H4 (cell line): Measurements from ENCODE around the gene TMEM74B. TPM values are rescaled to one million over a fixed set of nuclear protein-coding genes. Genes with fewer than 3 reads are reported as not detected.
A peak's percentile ranks its signal among the peaks of the same experiment; 100 is the strongest.
"Not testable (repeated sequence)": the region's sequence is repeated elsewhere in the genome, so short reads cannot be mapped to it uniquely, and the experiment has no call there.

Experiments used
- DNase-seq: peaks from one replicate; pipeline ENCODE4 v3.0.0-alpha.2; 2015; ENCODE audit warnings: low spot score
- total RNA-seq: library from RNA; depleted of rRNA; stranded (reverse); fragments of >200 nt; shearing (Covaris generic); gene quantifications from 2 replicates; pipeline ENCODE4 v1.2.3, GENCODE V29; 2014

TMEM74B gene
- total RNA-seq, 1 experiment from 2014 or later = 0.52 TPM

DNA sequence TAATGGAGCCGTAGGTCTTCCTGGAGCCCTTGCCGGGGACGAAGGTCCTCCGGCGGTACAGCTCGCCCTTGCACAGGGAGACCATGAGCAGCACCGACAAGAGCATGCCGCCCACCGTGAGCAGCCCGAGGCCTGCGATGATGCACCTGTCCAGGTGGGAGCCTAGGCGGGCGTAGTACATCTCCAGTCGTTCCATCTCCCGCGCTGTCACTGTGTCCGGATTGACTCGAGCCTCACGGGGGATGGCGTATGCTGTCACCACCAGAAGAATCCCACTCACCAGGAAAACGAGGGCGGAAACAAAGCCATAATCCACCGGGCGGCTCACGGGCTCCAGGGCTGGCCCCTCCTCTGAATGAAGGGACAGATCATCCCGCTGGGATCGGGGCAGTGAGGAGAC lies 3.8 kb downstream of the TMEM74B start:
- DNase-seq = no peak

DNA sequence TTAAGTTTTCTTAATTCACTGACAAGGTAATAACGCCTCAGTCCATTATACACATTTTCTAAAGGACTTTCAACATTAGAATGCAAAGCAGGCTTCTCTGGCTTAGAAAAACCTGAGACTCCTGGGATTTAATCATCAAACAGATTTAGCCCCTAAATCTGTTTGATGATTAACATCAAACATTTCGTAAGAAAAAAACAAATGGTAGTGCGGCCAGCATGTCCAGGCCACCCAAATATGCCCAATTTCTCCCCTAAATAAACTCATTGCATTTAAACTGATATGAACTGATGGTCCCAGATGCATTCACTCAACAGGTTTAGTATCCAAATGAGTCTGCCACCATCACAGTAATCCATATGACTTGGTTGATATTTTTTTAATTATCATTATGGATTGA lies 6.2 kb downstream of the TMEM74B start:
- DNase-seq = no peak

DNA sequence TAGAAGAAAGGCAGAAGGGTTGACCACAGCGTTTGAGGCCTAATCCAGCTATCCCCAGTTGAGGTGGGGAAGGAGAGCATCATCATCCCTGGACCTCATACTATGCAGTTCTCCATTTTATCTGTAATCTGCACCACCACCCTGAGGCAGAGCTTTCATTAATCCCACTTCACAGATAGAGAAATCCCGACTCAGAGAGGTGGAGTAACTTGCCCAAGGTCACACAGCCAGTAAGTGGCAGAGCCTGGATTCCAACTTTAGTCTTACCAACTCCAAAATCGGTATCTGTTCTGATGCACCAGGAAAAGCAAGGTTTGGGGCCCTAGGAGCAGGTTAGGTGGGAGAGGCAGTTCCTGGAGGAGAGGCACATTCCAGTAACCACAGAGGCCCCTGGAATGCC lies 6.7 kb downstream of the TMEM74B start:
- DNase-seq = no peak

DNA sequence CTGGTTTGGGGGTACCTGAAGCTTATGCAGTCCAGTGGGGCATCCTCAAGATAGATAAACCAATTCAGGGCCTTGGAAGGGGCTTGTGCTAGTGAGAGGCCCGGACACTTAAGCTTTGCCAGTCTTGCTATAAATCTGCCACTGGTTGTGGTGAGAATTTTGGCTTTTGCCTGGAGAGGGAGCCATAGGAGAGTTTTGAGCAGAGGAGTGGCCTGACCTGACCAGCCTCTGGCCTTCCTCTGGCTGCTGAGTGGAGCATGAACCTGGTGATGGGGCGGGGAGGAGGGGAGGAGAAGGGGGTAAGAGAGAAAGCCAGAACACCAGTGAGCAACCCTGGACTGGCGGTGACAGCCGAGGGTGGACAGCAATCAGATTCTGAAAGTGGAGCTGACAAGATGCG lies 7.1 kb downstream of the TMEM74B start:
- no peak for DNase-seq

DNA sequence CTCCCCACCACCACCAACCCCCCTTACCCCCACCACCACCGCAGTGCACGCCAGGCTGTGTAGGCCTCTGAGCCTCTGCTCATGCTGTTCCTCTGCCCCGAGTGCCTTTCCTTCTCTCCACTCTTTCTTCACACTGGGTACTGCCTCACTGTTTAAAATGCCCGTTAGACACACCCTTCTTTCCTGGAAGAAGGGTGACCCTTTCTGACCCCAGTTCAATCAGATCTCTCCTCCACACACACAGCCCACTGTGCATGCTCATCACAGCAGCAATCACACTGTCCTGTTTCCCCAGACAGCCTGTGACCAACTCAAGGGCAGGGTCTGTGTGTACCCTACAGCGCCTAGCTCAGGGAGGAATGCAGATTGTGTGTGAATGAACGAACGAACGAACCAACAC lies 10.0 kb downstream of the TMEM74B start:
- DNase-seq = no peak

DNA sequence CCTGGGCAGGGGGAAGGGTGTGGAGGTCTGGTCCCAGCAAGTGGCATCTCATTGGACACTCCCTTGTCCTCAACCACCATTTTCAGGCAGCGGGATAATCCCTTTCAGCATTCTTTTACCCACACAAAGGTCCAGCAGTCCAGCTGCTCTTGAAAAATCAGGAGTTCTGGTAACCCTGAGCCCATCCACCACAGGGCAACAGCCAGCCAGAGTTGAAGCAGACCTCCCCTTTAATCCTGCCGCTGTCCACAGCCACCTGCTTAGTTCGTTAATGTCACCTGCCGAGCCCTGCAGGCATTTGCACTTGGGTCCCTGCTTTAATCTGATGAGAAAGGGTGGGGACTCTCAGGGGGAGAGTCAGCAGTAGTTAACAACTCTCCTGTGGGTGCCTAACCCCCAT lies 11.1 kb downstream of the TMEM74B start:
- DNase-seq = no peak

DNA sequence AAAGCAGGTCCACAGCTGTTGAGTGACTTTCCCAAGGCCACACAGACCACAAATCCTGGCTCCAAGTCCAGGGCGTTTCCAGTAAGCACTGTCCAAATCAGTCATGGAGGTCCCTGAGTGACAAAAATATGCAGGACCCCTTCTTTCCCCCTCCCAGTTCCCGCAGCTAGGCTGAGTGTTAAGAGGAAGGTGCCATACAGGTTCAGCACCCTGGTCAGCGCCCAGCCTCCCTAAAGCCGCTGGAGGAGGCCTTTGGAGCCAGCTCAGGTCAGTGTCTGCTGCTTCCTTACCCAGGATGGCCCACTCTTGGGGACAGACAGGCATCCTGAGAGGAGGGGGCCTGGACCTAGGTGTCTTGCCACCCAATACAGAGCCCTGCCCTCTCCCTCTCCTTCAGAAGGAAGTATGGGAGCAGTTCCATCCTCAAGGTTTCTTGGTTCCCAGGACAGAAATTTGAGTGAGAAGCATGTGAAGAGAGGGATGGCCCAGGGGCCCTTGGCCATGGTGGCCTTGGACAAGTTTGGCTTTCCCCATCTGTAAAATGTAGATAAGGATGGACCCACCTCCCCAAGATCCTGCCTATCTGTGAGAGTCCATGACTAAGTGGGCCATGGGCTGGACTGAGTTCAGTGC lies 13.2 kb downstream of the TMEM74B start:
- no peak for DNase-seq

DNA sequence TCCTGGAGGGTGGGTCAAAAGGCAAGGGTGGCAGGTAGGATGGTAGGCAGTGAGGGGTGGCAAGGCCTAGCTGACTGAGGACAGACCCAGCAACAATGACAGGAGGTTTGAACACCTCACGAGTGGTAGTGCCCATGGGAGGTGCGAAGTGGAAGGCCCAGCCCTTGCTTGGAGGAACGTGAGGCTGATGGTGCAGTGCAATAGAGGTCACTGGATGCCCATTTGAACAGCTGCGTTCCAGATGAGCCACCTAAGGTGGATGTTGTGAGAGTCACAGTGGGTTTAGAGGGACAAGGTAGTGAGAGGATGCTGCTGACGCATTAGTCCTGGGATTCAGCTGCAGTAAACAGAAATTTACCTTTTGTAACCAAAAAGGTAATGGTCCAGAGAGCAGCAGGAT lies 15.6 kb downstream of the TMEM74B start:
- DNase-seq = no peak

DNA sequence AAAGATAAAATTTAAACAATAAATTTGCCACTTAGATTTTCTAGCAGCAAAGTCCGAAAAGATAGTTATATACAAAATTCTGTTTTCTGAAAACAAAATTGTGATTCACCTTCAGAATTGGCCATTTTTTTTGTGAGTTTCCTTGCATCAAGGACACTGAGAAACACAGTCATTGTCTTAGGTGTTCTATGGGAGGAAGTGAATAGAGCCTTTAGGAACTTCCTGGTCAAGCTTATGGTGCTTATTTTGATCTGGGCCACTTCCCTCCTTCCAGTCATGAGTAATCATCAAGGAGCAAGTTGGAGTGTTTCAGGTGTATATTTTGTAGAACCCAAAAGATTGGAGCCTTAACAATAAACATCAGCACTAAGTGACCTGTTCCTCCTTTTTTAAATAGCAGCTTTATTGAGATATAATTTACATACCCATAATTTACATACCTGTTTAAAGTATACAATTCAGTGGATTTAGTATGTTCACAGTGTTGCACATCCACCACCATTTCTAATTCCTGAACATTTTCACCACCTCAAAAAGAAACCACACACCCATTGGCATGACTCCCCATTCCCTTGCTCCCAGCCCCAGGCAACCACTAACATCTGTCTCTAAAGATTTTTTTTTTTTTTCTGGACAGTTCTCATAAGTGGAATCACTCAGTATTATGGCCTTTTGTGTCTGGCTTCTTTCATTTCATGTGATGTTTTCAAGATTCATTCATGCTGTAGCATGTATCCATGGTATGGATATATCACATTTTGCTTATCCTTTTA lies 17.6 kb downstream of the TMEM74B start:
- DNase-seq = no peak

DNA sequence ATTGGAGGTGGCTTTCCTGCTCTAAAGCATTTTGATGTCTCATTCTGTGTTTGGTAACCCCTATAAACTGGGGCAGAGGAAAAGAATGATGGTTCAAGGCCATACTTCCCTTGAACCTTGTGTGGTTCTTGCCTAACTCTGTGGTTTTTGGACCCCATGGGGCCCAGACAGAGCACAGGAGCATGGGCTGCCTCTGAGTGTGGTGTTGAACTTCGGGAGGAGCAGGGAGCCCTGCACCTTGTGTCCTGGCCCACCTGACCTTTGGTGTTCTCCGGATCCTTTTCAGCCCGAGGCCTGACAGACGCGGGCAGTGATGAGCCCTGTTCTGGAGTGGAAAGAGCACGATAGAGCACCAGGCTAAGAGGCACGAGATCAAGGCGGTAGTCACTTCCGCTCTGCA lies 18.8 kb downstream of the TMEM74B start:
- DNase-seq = no peak

DNA sequence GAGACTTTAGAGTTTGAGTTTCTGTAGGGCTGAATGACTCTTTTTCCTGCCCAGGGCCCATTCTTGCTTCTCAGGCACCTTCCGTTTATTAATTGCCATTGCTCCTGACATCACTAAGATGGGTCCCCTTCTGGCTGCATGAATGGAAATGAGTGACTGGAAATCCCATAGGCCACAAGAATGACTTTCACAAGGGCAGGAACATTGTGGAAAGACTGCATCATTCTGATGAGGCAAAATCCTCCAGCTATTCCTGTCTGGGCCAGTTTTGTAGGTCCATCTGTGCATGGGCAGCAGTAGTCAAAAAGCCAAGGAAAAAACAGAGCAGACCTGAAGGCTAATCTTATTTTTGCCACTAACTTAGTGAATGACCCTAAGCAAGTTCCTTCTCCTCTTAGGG lies 19.3 kb downstream of the TMEM74B start:
- no peak for DNase-seq

DNA sequence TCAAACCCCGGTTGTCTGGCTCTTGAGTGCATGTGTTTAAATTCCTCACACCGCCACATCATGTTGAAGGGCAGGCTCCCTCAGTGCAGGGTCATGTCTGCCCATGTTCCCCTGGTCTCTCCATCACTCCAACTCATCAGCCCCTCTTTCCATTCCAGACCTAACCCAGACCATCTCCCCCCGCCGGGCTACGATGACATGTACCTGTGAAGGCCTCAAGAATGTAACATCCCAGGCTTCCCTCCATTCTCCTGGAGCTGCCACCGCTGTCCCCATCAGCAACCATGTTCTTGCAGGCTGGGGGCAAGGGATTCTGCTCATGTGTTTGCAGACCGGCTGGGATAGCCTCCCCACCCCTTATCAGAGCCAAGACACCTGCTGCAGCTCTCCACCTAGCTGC lies 19.9 kb downstream of the TMEM74B start:
- no peak for DNase-seq

DNA sequence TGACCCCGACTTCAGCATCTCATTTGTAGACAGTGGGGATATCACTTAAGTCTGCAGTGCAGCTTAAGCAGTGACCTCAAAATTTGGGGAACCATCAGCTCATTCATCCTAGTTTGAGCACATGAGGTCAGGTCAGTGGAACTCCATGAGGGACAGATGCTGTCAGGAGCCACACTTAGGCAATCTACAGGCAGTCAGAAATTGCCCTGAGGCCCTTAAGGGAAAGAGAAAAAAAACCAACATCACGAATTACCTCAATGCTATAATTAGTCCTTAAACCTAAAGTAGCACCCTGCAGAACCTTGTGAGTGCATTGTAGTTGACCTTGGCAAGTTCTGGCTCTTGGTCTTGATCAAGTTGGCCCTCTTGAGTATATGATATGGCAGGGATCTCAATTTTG lies 21.1 kb downstream of the TMEM74B start:
- no peak for DNase-seq

DNA sequence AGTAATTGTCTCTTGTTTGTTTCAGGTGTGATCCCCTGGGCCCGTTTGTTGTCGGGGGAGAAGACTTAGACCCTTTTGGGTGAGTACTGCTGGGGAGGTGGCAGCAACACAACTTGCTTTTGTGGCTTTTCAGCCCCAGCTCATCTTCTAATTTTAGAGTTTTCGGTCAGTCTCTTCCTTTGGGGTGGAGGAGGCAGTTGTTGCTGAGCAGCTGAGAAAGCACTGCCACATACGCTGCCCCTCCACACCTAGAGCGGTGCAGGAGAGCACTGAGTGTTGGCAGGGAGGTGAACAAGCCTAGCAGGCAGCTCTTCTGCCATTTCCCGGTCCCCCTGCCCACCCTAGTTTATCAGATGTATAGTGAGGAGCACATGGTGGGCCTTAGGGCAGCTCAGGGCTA lies 21.7 kb downstream of the TMEM74B start:
- DNase-seq = no peak

DNA sequence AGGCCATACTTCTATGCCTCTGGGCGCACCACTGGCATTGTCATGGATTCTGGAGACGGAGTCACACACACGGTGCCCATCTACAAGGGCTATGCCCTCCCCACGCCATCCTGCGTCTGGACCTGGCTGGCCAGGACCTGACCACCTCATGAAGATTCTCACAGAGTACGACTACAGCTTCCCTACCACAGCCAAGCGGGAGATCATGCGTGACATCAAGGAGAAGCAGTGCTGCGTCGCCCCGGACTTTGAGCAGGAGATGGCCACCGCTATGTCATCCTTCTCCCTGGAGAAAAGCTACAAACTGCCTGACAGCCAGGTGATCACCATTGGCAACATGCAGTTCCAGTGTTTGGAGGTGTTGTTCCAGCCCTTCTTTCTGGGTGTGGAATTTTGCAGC lies 23.8 kb downstream of the TMEM74B start:
- DNase-seq = no peak

DNA sequence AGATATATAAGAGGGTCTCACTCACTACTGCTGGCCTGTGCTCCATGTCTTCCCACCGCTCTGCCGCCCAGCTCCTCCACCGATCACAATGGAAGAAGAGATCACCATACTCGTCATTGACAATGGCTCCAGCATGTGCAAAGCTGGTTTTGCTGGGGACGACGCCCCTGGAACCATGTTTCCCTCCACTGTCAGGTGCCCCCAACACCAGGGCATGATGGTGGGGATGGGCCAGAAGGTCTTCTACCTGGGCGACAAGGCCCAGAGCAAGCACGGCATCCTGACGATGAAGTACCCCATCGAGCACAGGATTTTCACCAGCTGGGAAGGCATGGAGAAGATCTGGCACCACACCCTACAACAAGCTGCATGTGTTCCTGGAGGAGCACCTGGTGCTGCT lies 24.3 kb downstream of the TMEM74B start:
- DNase-seq = no peak

DNA sequence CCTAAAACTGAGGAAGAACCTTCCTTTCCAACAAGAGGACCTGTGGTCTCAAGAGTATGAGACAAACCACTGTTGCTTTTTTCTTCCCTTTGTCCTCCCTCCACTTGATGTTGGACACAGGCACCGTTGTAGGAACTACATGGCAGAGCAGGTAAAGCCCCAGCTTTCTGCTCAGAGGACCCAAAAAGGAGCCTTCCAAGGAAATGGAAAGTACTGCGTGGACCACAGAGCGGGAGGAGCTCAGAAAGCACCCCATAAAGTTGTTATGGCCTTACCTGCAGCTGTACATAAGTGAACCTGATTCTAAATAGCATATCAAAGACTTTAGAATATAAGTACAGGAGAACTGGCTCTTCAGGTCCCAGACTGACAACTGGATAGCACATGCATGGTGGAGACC lies 29.4 kb downstream of the TMEM74B start:
- DNase-seq = no peak

DNA sequence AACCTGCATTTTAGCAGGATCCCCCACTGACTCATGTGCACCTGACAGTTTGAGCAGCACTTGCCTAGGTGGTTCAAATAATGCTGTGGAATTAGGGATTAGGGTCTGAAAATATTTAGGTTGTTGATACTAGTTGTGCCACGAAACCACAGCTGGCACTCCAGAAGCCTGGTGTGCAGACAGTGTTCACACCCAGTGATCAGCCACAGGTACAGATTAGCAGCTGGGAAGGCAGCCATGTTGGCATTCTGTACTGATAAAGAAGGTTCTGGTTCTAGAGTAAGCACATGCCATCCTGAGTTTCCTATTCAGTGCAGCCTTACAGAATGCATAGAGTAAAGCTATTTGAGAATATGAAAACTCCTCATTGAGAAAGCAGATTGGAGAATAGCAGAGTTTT lies 30.1 kb downstream of the TMEM74B start:
- no peak for DNase-seq

DNA sequence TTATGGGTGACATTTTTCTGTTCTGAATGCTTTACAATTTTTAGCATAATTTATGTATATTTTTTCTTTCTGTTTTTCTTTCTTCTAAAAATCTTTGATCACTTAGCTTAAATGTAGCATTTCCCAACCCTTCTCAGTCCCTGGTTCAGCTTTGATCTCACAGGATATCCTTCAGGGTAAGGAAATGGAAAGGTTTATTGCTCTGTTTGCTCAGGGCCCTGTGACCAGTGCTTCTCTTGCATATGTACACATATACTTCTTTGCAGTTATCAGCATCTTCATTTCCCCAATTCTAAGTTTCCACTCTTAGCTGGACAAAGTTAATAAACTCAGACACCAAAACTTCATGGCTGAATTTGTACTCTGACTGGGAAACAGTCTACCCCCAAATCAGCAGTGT lies 30.6 kb downstream of the TMEM74B start:
- no peak for DNase-seq

DNA sequence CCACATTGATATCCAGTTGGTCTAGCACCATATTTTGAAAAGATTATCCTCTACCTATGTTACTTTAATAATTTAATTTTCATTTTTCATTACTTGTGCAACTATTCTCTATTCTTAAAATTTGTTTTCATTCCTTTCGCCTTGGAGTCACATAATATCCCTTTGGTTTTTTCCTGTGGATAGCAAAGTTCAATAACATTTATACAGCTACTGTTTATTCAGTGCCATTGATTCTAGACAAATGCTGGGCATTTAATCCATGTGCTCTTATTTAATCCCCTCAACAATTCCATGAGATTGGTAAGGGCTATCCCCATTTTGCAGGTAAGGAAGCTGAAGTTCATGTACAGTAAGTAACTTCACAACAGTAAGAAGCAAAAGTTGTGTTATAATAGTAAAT lies 33.8 kb downstream of the TMEM74B start:
- DNase-seq = no peak

DNA sequence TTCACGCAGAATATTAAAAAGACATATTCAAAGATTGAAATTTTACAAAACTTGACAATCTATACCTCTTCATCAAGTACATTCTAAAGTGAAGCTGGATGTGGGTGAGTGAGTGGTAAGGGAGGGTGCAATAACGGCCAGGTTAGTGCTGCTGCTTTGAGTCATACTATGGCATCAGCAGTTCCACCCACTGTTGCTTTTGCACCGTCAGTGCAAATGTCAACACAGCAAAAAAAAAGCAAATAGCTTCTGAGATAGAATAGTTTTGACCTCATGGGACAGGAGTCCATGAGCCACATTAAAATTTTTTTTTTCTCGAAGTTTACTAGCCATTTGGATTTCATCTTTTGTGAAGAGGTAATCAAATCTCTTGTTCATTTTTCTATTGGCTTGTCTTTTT lies 34.6 kb downstream of the TMEM74B start:
- DNase-seq = peak; percentile 10

DNA sequence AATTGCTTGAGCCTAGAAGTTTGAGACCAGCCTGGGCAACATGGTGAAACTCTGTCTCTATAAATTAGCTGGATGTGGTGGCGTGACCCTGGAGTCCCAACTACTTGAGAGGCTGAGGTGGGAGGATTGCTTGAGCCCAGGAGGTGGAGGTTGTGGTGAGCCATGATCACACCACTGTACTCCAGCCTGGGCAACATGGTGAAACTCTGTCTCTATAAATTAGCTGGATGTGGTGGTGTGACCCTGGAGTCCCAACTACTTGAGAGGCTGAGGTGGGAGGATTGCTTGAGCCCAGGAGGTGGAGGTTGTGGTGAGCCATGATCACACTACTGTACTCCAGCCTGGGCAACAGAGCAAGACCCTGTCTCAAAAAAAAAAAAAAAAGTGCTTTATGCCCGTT lies 35.0 kb downstream of the TMEM74B start:
- DNase-seq = not testable (repeated sequence)

DNA sequence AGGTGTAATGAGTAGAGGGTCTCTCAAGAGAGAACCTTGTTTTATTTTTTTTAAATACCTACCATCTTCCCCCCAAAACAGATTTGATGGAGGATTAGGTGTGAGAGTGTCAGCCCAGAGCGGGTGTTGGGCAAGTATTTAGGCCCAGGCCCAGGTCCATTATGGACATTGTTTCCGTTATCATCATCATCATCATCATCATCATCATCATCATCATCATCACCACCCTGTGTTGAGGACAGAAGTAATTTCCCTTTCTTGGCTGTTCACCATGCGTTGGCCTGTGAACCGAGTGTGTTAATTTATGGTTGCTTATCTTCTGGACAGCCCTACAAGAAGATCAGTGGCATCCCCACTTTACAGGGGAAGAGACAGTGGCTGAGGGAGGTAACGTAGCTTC lies 37.8 kb downstream of the TMEM74B start:
- no peak for DNase-seq
